Gastrocnemius medialis (tissue), 4 donors: ENCODE data around the gene DPP7. TPM values are rescaled to one million over a fixed set of nuclear protein-coding genes. Genes with fewer than 3 reads are reported as not detected.
A peak's percentile ranks its signal among the peaks of the same experiment; 100 is the strongest.
"Not testable (repeated sequence)": the region's sequence is repeated elsewhere in the genome, so short reads cannot be mapped to it uniquely, and the experiment has no call there.

ENCODE experiments used
- ATAC-seq, 2 donors: fragments of 150-250 bp; one replicate each; pipeline ENCODE4 v1.9.1; 2016
- DNase-seq, 2 donors: peaks; one replicate each; pipeline ENCODE4 v3.0.0-alpha.2; 2019
- H3K27ac ChIP-seq, 4 donors: fragments of 200-600 bp; sonication (generic); 1 replicate in 1 of 4; 2 replicates in 3 of 4; pipeline ENCODE4 v1.5.1; 2016 to 2018; ENCODE audit warnings: mild to moderate bottlenecking in 2 of 4, moderate library complexity in 1 of 4
- H3K27me3 ChIP-seq, 3 donors: fragments of 200-600 bp; sonication (generic) in 2 of 3; 1 replicate in 1 of 3; 2 replicates in 2 of 3; pipeline versions ENCODE4 v1.5.1 to v1.6.0; 2016 to 2019; ENCODE audit warnings: mild to moderate bottlenecking in 1 of 3, moderate library complexity in 1 of 3
- H3K36me3 ChIP-seq, 2 donors: fragments of 200-600 bp; sonication (generic) in 1 of 2; one replicate each; pipeline ENCODE4 v1.5.1; 2017 to 2018
- H3K4me1 ChIP-seq, 2 donors: fragments of 200-600 bp; sonication (generic) in 1 of 2; one replicate each; pipeline ENCODE4 v1.5.1; 2016 to 2017; ENCODE audit warnings: mild to moderate bottlenecking in 2 of 2
- H3K4me3 ChIP-seq, 4 donors: fragments of 200-600 bp; sonication (generic) in 3 of 4; 1 replicate in 1 of 4; 2 replicates in 3 of 4; pipeline ENCODE4 v1.5.1; 2016 to 2019; ENCODE audit warnings: mild to moderate bottlenecking in 2 of 4
- H3K9me3 ChIP-seq, 3 donors: fragments of 200-600 bp; sonication (generic) in 2 of 3; 1 replicate in 1 of 3; 2 replicates in 2 of 3; pipeline ENCODE4 v1.5.1; 2016 to 2019
- CTCF ChIP-seq, 5 experiments: fragments of 450-650 bp in 3 of 5; fragments of 200-600 bp in 2 of 5; sonication (generic) in 2 of 5; IDR thresholded peaks in 4 of 5; conservative IDR thresholded peaks in 1 of 5; 1 replicate in 4 of 5; 2 replicates in 1 of 5; pipeline ENCODE4 v1.5.1; 2016 to 2019; ENCODE audit warnings: antibody characterized with exemption in 5 of 5, mild to moderate bottlenecking in 3 of 5, moderate library complexity in 3 of 5
- POLR2A ChIP-seq, 2 donors: fragments of 450-650 bp; IDR thresholded peaks; one replicate each; pipeline ENCODE4 v1.6.1; 2017; ENCODE audit warnings: antibody characterized with exemption in 2 of 2, mild to moderate bottlenecking in 2 of 2, moderate library complexity in 2 of 2
- in situ Hi-C, 4 donors: fragments of 200-750 bp; cut with MboI; loops; one replicate each; pipeline versions ENCODE4 v1.15.0 to v1.8.0; 2017; ENCODE audit warnings: low sequenced_read_pairs in 4 of 4
- intact Hi-C: fragments of 100-400 bp; cut with DNase I; formaldehyde crosslinking; loops from one replicate; pipeline ENCODE4 v1.15.1; 2023; ENCODE audit warnings: low total_unique reads
- total RNA-seq, 4 donors: library from RNA; depleted of rRNA; stranded (reverse); fragments of >200 nt; gene quantifications; one replicate each; pipeline versions ENCODE4 v1.1.0 to v1.2.3, GENCODE V29; 2016

The DPP7 gene
- total RNA-seq, 4 donors from 2014 or later: 36.9 to 63.1 (median 55.9) TPM

GRCh38 chr9:137064880-137065164 lies 49.7 kb downstream of the DPP7 start:
- TF ChIP-seq CTCF (IDR thresholded peaks at IDR 0.05 in 4 of 5, conservative IDR thresholded peaks at IDR 0.05 in 1 of 5): no peak
- TF ChIP-seq POLR2A (IDR thresholded peaks at IDR 0.05): no peak
- Histone ChIP-seq H3K4me3 (no peak overlapping the region), H3K4me1 (peaks cover 0 to 7% of the 10 kb centered on the region in 2 donors), H3K27ac (no peak overlapping the region), H3K27me3 (peaks cover 0 to 11% (median 5%) of the 10 kb centered on the region in 3 donors), H3K9me3 (no peaks in the 10 kb centered on the region), H3K36me3 (no peaks in the 10 kb centered on the region)
- intact Hi-C loops: no loop called here
- in situ Hi-C loops: no loop called here
- ATAC-seq (no peak), DNase-seq (no peak)

- H3K9me3 ChIP-seq: no peaks in the 10 kb centered on the region
- H3K4me3 ChIP-seq: no peak overlapping the region
- TF ChIP-seq POLR2A (IDR thresholded peaks at IDR 0.05) (no peak), CTCF (IDR thresholded peaks at IDR 0.05 in 4 of 5, conservative IDR thresholded peaks at IDR 0.05 in 1 of 5) (peak; percentile 79 to 97 (median 90))
- no peak for DNase-seq
- no peak overlapping the region for H3K27ac ChIP-seq
- intact Hi-C loops: no loop called here
- in situ Hi-C loops: no loop called here
- peaks cover 0 to 7% of the 10 kb centered on the region in 2 donors for H3K4me1 ChIP-seq
- no peaks in the 10 kb centered on the region for H3K36me3 ChIP-seq
- H3K27me3 ChIP-seq: peaks cover 0 to 6% (median 1%) of the 10 kb centered on the region in 3 donors
- peak in 1 of 2 donors; percentile 49 for ATAC-seq
These were observed 50.3 kb downstream of the DPP7 start for GRCh38 chr9:137064027-137064879.

GRCh38 chr9:137063311-137064026 lies 51.1 kb downstream of the DPP7 start:
- ATAC-seq: no peak
- H3K27me3 ChIP-seq: no peaks in the 10 kb centered on the region
- H3K4me1 ChIP-seq: peaks cover 0 to 7% of the 10 kb centered on the region in 2 donors
- intact Hi-C loops (no loop called here), in situ Hi-C loops (no loop called here)
- no peak overlapping the region for H3K4me3 ChIP-seq
- no peaks in the 10 kb centered on the region for H3K36me3 ChIP-seq
- H3K27ac ChIP-seq: no peak overlapping the region
- DNase-seq: no peak
- H3K9me3 ChIP-seq: no peaks in the 10 kb centered on the region
- TF ChIP-seq CTCF (IDR thresholded peaks at IDR 0.05 in 4 of 5, conservative IDR thresholded peaks at IDR 0.05 in 1 of 5) (no peak), POLR2A (IDR thresholded peaks at IDR 0.05) (no peak)

GRCh38 chr9:137062798-137063197 lies 51.7 kb downstream of the DPP7 start:
- H3K4me3 ChIP-seq, H3K27ac ChIP-seq, ATAC-seq, intact Hi-C loops, DNase-seq, H3K27me3 ChIP-seq, H3K9me3 ChIP-seq, H3K36me3 ChIP-seq, H3K4me1 ChIP-seq, in situ Hi-C loops: not testable (repeated sequence)

- Histone ChIP-seq H3K36me3 (no peaks in the 10 kb centered on the region), H3K9me3 (no peaks in the 10 kb centered on the region), H3K4me1 (peaks cover 0 to 7% of the 10 kb centered on the region in 2 donors), H3K27me3 (no peaks in the 10 kb centered on the region), H3K4me3 (no peak overlapping the region), H3K27ac (no peak overlapping the region)
- ATAC-seq: no peak
- intact Hi-C loops (no loop called here), in situ Hi-C loops (no loop called here)
- no peak for DNase-seq
- TF ChIP-seq CTCF (IDR thresholded peaks at IDR 0.05 in 4 of 5, conservative IDR thresholded peaks at IDR 0.05 in 1 of 5) (no peak), POLR2A (IDR thresholded peaks at IDR 0.05) (no peak)
These were observed 52.1 kb downstream of the DPP7 start for GRCh38 chr9:137062384-137062783.
